HG02763 (cell line): ENCODE results near the gene USP19.

ENCODE experiments used
- ATAC-seq: cut with Tn5 transposase; IDR thresholded peaks from one replicate; pipeline ENCODE4 v1.9.1; 2021; ENCODE audit warnings: mild to moderate bottlenecking, moderate library complexity; ENCODE audit not compliant: unreplicated experiment

USP19 gene

DNA sequence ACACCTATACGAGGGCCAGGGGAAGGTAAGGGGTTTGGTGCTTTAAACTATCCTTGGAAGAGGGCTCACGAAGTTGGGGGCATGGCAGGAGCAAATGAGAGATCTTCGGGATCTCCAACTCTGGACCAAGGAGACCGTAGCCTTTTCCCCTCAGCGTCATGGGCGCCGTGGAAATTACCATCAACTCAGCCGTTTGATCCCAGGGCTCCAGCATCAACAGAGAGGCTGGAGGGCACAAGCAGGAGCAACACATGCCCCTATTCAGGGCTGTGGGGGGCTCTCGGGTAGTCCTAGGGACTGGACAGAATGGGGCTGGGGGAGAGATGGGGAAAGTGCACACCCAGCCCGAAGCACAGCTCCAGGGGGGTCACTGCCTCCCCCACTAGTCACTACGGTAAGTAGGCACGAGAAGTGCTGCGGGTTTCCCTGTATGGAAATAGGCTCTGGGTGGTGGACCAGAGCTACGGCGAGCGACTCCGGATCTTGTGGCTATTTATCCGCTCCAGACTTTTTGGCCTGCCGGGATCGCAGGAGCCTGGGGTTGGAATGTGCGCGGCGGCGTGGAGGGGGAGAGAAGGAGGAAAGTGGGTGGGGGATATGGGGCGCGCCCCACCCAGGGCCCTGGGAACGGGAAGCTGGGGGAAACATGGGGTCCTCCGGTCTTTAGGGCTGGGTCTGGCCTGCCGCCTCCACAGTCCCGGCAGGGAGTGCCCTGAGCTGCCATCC lies 12.8 kb upstream of the USP19 start:
- no peak for ATAC-seq

DNA sequence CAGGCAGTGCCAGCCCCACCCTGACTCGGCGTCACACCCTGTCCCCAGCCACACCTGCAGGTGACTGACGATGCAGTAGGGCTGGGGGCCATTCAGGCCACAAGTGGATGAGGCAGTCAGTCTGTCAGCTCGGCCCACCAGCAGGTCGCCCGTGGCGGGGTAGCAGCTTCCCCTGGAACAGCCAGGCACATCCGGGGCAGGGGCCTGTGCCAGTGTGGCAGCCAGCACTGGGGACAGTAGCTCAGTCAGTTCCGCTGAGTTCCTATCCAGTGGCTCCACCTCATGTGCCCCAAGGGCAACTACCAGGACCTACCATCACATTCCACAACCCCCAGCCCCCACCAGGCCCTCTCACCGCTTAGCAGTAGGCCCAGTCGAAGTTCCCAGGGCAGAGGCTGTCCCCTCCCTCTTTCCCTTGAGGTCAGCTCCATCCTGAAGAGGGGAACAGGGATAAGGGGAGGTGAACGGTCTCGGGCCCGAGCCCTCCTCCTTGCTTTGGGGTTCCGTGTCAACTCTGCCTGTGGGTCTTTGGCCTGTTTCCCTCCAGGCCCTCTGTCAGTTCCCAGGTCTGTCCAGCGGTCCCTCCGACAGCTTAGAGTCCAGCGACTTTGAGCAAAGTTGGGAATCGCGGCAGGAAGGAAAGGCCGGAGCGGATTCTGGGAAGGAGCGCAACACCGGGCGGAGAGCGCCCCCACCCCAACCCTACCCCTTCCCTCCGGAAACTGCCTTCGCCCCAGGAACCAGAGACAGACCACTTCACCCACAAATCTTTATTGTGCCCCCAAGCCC lies 12.0 kb upstream of the USP19 start, which contains the start of gene LAMB2:
Gene LAMB2, minus strand, starts transcription at position 614 of the 789 bp plus-strand sequence. Its CDS starts 183 bp downstream, at position 431.
- ATAC-seq, result no peak

DNA sequence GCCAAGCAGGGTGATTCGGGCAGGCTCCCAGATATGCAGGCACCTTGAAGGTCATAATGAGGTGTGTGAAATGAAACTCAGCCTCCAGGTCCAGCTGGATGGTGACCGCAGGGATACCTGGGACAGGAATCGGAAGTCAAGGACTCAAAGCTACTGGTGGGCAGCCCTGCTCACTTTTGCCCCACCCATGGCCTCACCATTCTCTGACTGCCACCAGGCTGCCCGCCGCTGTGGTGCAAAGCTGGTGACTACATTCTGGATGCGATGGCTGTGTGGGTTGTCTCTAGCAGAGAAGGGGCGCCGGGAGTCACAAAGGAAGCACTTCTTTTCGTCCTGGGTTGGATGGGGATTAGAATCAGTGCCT lies 11.4 kb upstream of the USP19 start:
- ATAC-seq, result no peak

DNA sequence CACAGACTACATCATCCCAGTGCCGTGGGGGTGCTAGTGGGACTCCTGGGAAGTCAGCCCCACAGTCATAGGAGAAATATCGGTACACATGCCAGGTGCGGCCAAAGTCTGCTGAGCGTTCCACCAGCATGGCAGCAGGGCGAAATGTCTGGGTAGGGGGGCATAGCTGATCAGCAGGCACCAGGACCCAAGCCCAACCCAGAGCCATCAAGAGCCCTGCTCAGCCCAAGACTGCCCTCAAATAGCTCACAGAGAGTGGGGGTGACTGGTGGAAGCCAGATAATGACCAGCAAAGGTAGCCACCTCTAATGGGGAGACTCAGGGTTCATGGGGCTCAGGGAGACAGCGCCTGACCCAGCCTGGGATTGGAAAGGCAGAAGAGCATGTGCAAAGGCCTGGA lies 11.0 kb upstream of the USP19 start:
- no peak for ATAC-seq

DNA sequence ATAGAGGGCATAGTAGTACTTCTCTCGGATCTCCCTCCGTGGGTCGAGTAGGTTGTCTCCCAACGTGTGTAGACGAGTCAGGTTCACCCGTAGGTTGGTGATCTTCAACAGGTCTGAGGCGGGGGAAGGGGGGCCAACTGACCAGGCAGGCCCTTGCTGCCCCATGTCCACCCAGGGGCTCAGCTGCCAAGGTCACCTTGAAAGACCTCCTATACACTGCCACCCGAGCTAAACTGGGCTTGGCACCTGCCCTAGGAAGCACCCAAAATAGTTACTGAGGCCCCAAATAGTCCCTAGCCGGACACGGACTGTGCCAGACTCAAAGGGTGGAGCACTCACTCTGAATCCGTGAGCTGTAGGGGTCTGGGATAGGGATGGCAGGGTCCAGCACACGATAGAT lies 10.4 kb upstream of the USP19 start:
- ATAC-seq, result no peak

DNA sequence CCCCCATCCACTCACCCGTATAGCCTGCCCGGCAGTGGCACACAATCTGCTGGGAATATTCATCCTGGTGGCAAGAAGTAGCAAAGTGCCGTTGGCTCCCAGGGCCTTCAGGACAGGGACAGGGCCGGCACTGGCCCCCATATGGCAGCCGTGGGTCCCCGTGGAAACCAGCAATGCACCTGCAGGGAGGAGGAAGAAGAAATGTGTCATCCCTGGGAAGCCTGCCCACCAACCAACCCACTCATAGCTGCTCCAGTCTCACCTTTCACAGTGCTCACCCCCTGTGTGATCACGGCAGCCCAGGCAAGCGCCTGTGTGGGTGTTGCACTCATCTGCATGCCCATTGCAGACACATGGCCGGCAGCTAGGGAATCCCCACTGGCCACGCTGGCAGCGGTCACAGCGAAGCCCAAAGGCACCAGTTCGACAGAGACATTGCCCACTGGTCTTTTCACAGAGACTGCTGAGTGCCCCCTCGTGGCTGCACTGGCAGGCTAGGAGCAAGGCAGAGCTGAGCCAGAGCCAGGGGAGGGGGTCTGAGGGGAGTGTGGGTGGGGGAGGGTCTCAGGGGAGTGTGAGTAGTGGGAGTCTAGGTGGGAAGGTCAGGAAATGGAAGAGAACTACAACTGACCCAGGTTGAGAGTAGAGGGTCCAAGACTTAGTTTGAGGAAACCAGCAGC lies 4.5 kb upstream of the USP19 start:
- no peak for ATAC-seq

DNA sequence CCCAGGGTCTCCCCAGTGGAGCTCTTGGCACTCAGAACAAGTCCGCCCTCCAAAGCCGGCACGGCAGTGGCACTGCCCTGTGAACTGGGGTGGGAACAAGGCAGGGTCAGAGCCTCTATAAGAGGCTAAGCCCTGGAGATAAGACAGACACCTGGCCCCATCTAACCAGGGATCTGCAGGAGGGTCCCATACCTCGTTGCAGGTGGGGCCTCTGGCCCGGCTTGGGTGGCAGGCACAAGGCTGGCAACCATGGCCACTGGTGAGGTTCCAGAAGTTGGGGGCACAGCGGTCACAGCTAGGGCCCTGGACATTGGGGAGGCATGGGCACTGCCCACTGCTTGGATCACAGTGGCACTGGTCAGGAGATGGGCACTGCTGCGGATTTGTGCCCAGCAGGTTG lies 3.6 kb upstream of the USP19 start:
- no peak for ATAC-seq

DNA sequence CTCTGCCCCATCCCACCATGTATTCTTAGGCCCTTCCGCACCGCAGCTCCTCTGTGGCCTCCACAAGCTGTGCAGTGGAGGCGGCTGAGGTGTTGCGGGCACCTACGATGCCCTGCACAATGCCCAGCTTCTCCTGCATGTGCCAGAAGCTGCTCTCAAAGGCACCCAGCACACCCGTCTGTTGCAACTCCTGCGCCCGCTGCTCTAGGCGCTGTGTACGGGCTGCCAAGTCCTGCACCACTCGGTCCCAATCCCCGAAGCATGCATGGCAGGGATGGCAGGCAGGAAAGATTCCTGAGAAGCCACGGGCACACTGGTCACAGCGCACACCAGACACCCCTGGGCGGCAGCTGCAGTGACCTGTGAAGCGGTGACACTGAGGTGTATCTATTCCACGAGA lies 3.1 kb upstream of the USP19 start:
- no peak for ATAC-seq

DNA sequence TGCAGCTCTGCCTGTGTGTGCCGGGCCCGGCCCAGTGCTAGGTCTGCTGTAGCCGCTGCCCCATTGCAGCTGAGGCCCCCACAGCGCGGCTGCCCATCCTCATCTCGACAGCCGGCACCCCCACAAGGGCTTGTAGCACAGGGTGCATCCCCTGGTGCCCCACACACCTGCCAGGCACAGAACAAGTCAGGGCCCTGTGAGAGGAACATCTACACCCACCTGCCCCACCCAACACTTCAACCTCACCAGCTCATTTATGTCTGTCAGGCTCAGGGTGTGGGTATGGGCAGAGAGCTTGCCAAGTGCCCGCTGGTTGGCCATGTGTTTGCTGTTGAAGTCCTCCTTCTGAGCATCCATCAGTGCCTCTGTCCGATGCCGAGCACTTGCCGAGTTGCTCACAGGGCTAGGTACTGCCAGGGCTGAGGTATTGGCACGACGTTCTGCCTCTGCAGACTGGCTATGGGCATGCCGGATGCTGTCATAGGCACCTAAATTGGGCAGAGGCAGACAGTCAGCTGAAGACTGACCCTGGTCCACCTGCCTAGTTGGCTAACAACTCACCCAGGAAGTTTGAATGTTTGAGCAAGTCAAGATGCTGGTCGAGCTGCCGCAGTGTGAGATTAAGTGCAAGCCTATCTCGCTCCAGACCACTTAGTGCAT lies 2.4 kb upstream of the USP19 start:
- no peak for ATAC-seq

DNA sequence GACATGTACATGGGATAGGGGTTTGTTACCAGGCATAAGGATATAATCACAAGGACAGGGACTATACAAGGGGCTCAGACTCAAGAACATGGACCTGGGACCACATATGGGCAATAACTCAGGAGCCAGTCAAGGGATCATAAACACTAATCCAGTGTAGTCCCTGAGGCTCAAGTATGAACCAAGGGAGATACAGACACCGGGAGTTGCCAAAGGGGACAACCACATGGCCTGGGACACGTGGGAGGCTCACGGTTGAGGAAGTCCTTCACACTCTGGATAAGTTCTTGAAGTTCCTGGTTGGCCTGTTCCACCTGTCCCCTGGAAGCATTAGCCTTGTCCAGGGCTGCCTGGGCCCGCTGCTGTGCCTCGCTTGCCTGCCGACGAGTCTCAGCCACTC lies 1.8 kb upstream of the USP19 start:
- no peak for ATAC-seq

DNA sequence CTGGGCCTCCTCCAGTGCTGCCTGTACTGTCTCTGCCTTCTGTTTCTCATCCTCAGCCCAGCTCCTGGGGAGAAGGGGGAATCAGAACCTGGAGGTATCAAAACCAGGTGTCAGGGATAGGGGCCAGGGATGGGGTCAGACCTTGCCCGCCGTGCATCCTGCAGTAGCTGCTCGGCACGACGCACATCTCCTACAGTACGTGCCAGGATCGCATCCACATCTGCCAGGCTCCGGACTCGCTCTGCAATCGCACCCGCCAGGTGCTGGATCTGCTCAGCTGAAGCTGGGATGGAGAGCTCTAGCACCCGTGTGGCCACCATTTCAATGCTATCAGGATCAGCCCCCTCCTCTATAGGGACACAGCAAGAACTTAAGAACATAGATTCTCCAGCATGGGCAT lies 1.4 kb upstream of the USP19 start:
- no peak for ATAC-seq

DNA sequence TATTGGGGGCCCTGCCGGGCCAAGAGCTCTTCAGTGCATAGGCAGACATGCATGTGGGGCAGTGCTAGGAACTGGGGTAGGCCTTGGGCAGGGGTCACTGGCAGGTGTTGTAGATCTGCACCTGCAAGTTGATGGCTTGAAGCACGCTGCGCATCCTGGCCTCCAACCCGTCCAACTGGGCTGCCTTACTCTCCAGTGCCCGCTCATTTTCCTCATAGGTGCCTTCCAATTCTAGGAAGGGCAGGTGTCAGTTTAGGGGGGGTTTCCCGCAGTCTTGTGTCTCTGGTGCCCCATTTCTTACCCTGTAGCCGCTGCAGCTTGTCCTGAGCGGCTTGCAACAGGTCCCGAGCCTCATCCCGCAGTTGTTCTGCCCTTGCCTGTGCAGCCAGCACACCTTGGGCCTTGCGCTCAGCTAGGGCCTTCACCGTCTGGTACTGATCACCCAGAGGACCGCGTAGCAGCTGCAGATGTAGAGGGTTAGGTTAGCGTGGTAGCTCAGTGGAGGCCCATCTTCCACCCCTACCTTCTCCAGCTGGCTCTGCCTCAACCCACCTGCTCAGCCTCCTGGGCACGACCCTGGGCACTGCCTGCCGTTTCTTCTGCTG lies 611 bp upstream of the USP19 start:
- no peak for ATAC-seq

DNA sequence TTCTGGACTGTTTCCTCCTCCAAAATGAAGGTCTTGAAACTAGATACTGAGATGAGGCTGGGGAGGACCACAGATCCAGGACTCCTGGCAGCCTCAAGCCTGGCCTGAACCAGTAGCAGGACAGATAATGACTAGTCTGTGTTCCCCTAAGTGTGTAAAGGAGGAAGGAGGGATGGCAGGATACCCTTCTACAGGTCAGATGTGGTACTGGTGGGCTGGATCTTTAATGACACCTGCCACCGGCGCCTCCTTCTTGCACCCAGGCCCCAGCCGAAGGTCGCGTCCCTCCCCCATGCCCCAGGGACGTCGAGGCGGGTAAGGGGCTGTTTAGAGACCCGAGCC lies 556 bp downstream of the USP19 start:
- ATAC-seq, result no peak

DNA sequence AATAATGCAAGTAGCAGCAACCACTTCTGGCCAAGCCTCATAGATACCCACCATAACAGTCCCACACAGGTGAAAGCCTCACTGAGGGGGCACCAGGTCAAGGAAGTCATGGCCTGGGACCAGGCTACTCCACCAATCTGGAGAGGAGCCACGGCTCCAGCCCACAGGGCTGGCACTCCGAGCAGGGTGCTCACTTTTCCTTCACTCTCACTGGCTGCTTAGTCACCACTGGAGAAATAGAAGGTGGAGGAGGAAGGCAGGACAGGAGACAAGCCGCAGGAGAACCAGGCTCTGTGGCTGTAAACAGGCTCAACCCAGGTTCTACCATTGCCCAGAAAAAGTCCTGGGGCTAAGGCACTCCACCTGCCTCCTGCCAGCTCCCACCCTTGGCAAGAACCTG lies 1.2 kb downstream of the USP19 start:
- no peak for ATAC-seq

DNA sequence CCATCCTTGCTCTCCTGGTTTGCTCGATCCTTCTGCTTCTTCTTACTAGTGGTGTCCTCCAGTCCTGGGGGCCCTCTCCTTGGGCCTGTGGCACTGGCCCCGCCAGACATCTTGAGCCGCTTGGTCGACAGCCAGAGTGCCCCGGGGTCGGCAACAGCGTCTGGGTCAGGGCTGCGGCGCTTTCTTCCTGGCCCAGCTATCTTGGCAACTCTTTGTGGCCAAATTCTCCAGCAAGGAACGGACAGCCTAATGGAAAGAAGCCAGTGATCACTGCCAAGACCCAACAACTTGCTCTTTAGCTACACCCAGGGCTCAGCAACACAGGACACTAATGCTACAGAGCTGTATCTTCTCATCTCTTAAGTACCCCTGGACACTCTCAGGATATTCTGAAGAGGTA lies 1.6 kb downstream of the USP19 start:
- no peak for ATAC-seq

DNA sequence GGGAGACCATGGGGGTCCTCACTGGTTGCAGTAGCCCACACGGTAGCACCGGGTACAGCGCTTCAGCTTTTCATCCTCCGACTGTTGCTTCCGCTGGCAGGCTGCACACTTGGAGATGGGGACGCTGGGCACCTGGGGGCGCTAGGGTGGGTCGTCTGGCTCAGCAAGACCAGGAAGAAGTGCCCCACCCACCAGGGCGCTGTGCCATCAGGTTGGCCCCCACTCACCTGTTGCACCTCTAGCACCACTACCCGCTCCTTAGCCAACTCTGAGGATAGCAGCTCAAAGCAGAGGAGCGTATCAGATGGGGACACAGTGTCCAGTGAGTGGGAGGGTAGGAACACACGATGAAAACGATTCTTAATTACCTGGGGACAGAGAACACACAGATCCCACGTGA lies 8.4 kb downstream of the USP19 start:
- ATAC-seq, result no peak

DNA sequence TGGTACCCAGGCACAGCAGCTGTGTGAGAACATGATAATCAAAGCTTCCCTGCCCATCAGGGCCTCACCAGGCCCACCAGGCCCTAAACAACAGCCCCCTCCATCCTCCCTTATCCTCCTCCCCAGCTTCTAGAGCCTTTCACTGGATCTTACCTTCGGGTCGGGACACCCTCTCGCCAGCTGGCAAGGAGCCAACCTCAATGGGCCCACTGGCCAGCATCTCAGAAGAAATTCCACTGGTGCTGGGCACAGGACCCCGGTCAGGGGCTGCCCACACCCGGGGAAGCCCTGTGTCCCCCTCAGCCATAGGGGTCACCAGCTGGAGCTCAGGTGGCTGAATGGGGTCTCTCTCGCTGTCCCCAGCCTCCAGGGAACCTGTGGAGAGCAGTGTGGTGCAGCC lies 9.3 kb downstream of the USP19 start:
- ATAC-seq, result no peak

DNA sequence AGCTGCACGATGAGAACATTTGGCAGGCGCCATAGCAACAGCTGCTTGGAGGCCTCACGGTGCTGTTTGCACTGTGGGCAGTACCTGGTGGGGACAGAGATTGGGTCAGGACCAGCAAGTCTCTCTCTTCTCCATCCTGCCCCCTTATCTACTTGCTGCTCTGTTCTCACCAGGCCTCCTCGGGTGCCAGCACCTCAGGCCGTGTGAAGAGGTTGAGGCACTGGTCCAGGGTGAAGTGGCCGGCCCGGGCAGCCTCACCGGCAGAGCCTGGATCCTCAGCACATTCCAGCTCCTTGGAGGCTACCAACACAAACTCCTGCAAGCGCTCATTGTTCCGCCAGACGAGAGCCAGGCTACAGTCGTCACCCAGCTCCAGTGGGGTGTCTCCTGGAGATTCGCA lies 9.8 kb downstream of the USP19 start:
- no peak for ATAC-seq

DNA sequence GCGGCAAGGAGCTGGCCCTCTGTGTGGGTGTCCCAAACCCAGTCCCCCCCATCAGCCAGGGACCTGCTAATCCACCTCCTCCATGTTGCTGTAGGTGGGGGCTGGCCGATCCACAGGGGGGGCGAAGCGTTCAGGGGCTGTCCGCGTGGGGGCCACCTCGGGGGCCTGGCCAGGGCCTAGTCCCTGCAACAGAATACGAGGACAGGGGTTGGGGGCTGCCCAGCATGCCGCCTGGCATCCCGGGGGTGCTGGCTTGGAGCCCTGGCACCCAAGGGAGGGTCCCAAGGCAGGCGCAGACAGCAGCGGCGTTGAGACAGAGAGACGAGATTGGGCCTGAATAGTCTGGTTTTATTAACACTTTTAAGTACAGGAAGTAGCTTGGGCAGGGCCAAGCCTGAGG lies 12.3 kb downstream of the USP19 start:
- ATAC-seq, result no peak

DNA sequence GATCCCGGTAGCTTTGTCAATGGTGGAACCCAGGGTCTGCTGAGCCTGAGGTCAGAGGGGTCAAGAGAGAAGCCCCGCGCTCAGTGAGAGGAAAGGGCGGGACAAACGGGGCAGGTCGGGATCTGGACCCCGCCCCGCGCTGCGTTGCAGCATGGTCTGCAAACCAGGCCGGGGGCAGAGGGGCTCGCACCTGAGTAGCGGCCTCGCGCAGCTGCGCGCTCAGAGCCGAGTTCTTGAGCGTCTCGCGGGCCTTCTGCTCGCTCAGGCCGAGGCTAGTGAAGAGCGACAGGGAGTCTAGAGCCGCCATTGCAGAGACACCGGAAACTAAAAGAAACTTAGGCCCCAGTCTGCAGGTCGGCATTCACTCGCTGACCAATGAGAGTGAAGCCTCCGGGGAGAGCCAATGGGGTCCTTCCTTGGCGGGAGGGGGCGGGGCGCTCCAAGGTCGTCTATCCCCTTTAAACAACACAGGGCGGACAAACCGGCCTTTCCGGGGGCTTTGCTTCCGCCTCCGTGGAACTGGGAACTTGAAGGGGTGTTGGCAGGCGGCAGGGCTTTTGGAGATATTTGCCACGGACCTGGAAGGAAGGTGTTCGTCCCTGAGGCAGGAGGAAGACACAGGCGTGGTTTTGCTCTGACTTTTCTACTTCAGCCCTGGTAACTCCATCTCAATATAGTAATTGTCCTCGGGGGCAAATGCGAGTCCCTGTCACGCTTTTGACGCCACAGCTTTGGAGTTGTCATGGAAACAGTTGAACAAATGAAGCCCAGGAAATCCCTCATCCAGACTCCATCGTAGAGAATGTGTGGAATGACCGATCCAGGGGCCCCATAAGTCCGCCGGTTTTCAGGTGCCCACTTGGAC lies 16.0 kb downstream of the USP19 start, which contains the start of gene QARS1:
Gene QARS1, minus strand, starts transcription at position 331 of the 865 bp plus-strand sequence. Its CDS starts 24 bp downstream, at position 307.
- peak; percentile 87 for ATAC-seq
